HAP-1 (cell line): ENCODE data around the gene OXCT2.
"Not testable (repeated sequence)": the region's sequence is repeated elsewhere in the genome, so short reads cannot be mapped to it uniquely, and the experiment has no call there.

Source experiments
- DNase-seq, 2 experiments: peaks; one replicate each; pipeline ENCODE4 v3.0.0-alpha.2; 2016 to 2020; ENCODE audit warnings: low spot score in 2 of 2
- H3K27me3 ChIP-seq: fragments of 250-450 bp; sonication (Bioruptor Pico); 2 replicates; pipeline ENCODE4 v1.5.1; 2020; ENCODE audit warnings: low read depth, mild to moderate bottlenecking, moderate library complexity
- H3K36me3 ChIP-seq: fragments of 250-450 bp; sonication (Bioruptor Pico); replicated peaks from 2 replicates; pipeline ENCODE4 v1.5.1; 2020; ENCODE audit warnings: mild to moderate bottlenecking
- H3K4me1 ChIP-seq: fragments of 250-450 bp; sonication (Bioruptor Pico); 2 replicates; pipeline ENCODE4 v1.5.1; 2020; ENCODE audit warnings: mild to moderate bottlenecking
- H3K4me3 ChIP-seq: fragments of 250-450 bp; sonication (Bioruptor Pico); 2 replicates; pipeline ENCODE4 v1.5.1; 2020; ENCODE audit warnings: mild to moderate bottlenecking, moderate library complexity
- H3K9me3 ChIP-seq: fragments of 250-450 bp; sonication (Bioruptor Pico); 2 replicates; pipeline ENCODE4 v1.5.1; 2020; ENCODE audit warnings: mild to moderate bottlenecking, moderate library complexity
- in situ Hi-C: fragments of 300-500 bp; cut with MboI; formaldehyde crosslinking; loops from 3 replicates; pipeline ENCODE4 v1.14.3; 2020; ENCODE audit warnings: low sequenced_read_pairs, inconsistent platforms, mixed read lengths

Gene OXCT2

GRCh38 chr1:39763619-39764374 lies 7.4 kb downstream of the OXCT2 start:
- H3K9me3 ChIP-seq, H3K4me3 ChIP-seq, H3K4me1 ChIP-seq, H3K27me3 ChIP-seq, H3K36me3 ChIP-seq, in situ Hi-C loops, DNase-seq: not testable (repeated sequence)

GRCh38 chr1:39762550-39763540 lies 8.3 kb downstream of the OXCT2 start:
- in situ Hi-C loops = no loop called here
- Histone ChIP-seq H3K4me1 (no peaks in the 10 kb centered on the region), H3K4me3 (no peak overlapping the region), H3K27me3 (no peaks in the 10 kb centered on the region), H3K9me3 (no peaks in the 10 kb centered on the region), H3K36me3 (peaks cover 5% of the 10 kb centered on the region)
- DNase-seq = no peak

GRCh38 chr1:39761557-39762260 lies 9.4 kb downstream of the OXCT2 start:
- Histone ChIP-seq H3K36me3 (peaks cover 15% of the 10 kb centered on the region), H3K4me3 (no peak overlapping the region), H3K9me3 (no peaks in the 10 kb centered on the region), H3K27me3 (no peaks in the 10 kb centered on the region), H3K4me1 (no peaks in the 10 kb centered on the region)
- no peak for DNase-seq
- in situ Hi-C loops = no loop called here

GRCh38 chr1:39761016-39761415 lies 10.1 kb downstream of the OXCT2 start:
- Histone ChIP-seq H3K27me3 (no peaks in the 10 kb centered on the region), H3K4me3 (no peak overlapping the region), H3K4me1 (no peaks in the 10 kb centered on the region), H3K36me3 (peaks cover 15% of the 10 kb centered on the region), H3K9me3 (no peaks in the 10 kb centered on the region)
- no peak for DNase-seq
- in situ Hi-C loops = no loop called here

- H3K36me3 ChIP-seq = peaks cover 18% of the 10 kb centered on the region
- no peaks in the 10 kb centered on the region for H3K27me3 ChIP-seq
- no peak overlapping the region for H3K4me3 ChIP-seq
- H3K9me3 ChIP-seq = no peaks in the 10 kb centered on the region
- no peaks in the 10 kb centered on the region for H3K4me1 ChIP-seq
- in situ Hi-C loops = no loop called here
- no peak for DNase-seq
Measured at GRCh38 chr1:39760074-39761008, 10.8 kb downstream of the OXCT2 start.

DNA sequence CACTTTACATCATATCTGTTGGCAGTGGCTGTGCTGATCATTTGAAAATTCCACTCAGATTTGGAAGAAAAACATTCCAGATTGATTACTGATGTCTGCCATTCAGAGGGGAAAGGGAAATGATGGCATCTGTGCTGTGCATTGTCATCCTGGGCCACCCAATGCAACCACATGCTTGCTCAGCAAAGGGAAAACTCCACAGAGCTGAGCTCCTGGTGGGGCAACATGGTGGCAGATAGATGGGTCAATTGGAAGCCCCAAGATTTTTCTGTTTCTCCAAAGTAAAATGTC lies 11.8 kb downstream of the OXCT2 start:
- H3K36me3 ChIP-seq = peaks cover 27% of the 10 kb centered on the region
- no peak for DNase-seq
- no peak overlapping the region for H3K4me3 ChIP-seq
- no peaks in the 10 kb centered on the region for H3K4me1 ChIP-seq
- in situ Hi-C loops = no loop called here
- no peaks in the 10 kb centered on the region for H3K27me3 ChIP-seq
- no peaks in the 10 kb centered on the region for H3K9me3 ChIP-seq

DNA sequence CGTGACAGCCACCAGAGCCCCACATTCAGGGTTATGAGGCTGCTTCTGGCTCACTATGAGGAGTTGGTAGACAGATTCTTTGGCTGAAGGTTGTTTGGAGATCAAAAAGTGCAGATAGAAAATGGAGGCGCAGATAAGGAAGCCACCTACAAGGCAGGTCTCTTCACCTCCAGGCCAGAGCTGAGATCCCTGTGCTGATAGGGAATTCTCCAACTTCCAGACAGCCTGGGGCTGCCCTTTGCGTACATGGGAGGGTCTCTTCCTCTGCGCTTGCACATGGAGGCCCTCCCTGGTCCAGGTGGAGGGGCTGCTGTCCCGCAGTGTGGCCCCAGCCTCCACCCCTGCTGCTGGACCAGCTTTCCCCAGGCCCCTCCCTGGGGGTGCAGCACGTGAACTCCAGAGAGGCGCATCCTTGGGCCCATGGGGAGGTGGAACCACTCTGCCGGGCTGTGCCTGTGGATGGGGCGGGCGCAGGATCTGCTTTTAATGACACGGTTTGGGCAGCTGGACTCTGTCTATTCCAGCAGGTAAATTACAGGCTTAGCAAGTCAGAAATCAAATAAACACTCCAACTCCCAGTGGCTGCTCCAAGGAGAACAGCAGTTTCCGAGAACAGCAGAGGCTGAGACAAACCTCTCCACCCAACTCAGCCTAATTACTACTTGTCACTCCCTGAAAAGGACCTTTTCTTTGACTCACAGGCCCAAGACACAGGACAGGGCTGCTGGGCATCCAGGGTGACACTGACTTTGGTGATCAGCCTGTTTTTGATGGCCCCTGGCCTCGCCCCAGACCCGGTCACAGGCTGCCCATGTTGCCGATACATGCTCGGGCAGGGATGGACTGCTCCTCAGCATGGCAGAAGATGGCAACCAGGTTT lies 12.4 kb downstream of the OXCT2 start:
- H3K27me3 ChIP-seq = no peaks in the 10 kb centered on the region
- no peak for DNase-seq
- H3K9me3 ChIP-seq = no peaks in the 10 kb centered on the region
- no peaks in the 10 kb centered on the region for H3K4me1 ChIP-seq
- in situ Hi-C loops = no loop called here
- H3K4me3 ChIP-seq = no peak overlapping the region
- H3K36me3 ChIP-seq = peaks cover 33% of the 10 kb centered on the region

DNA sequence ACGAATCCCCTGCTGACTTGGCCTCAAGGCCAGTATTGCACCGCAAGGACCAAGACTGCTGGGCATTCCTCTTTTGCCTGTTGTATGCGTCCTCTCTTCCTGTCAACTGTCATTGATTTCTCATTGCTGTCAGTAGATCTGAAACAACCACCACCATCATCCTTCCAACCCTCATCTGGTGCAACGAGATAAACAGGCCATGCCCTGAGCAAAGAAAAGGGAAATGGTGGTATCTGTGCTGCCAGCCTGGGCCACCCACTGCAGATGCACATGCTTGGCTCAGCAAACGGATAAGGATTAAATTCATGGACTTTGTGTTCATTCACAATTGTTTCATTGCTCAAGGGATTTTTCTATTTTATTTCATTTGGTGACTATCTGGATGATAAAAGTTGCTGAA lies 13.6 kb downstream of the OXCT2 start:
- no peak for DNase-seq
- no peaks in the 10 kb centered on the region for H3K27me3 ChIP-seq
- no peaks in the 10 kb centered on the region for H3K4me1 ChIP-seq
- in situ Hi-C loops = no loop called here
- H3K36me3 ChIP-seq = peaks cover 46% of the 10 kb centered on the region
- H3K9me3 ChIP-seq = no peaks in the 10 kb centered on the region
- H3K4me3 ChIP-seq = no peak overlapping the region

DNA sequence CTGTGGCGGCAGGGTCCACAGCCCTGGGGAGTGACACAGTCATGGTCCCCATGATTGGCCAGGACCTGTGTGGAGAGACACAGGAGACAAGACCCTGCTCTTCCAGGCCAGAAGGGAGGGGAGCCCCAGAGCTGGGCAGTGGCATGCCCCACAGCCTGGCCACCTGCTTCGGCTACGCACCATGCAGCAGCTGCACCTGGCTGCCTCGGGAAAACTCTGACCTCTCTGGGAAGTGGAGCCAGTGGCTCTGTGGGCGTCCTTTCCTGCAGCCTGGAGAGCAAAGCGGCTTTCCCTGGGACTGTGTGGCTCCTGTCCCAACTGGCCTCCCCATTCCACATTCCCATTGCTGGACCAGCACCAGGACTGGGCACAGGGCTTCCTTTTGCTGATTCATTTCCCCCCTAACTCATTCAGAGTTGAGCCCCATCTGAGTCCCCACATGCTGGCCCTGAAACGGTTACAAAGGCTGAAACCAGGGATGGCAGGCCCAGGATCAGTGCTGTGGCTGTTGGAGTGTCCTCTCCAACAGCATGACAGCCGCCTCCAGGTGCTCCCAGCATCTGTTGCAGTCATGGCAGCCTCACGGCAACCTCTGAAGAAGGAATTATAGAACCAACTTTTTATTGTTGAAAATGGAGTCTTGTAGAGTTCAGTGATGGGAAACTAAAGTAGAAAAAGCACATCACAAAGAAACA lies 15.0 kb downstream of the OXCT2 start:
- no peak for DNase-seq
- H3K27me3 ChIP-seq = no peaks in the 10 kb centered on the region
- H3K36me3 ChIP-seq = peaks cover 58% of the 10 kb centered on the region
- in situ Hi-C loops = no loop called here
- H3K9me3 ChIP-seq = no peaks in the 10 kb centered on the region
- H3K4me3 ChIP-seq = no peak overlapping the region
- H3K4me1 ChIP-seq = no peaks in the 10 kb centered on the region

GRCh38 chr1:39754906-39755504 lies 16.1 kb downstream of the OXCT2 start:
- DNase-seq = no peak
- no peaks in the 10 kb centered on the region for H3K27me3 ChIP-seq
- H3K9me3 ChIP-seq = no peaks in the 10 kb centered on the region
- no peak overlapping the region for H3K4me3 ChIP-seq
- no peaks in the 10 kb centered on the region for H3K4me1 ChIP-seq
- in situ Hi-C loops = no loop called here
- H3K36me3 ChIP-seq = peaks cover 70% of the 10 kb centered on the region

DNA sequence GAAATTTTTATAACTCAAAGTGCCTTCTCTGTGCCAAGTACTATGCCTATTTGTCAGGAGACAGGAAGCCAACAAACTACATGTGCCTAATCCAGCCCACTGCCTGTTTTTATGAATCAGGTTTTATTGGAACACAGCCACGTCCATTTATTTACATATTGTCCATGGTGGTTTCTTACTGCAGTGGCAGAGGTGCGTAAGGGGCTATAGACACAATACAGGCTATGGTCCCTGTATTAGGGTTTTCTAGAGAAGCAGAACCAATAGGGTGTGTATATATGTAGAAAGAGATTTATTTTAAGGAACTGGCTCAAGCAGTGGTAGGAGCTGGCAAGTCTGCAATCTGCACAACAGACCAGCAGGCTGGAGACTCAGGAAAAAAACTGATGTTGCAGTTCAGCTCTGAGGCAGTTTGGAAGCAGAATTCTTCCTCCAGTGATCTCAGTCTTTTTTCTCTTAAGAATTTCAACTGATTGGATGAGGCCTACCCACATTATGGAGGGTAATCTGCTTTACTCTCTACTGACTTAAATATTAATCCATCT lies 17.1 kb downstream of the OXCT2 start:
- Histone ChIP-seq H3K4me1 (no peaks in the 10 kb centered on the region), H3K36me3 (peaks cover 79% of the 10 kb centered on the region), H3K4me3 (no peak overlapping the region), H3K9me3 (no peaks in the 10 kb centered on the region), H3K27me3 (no peaks in the 10 kb centered on the region)
- DNase-seq = no peak
- in situ Hi-C loops = no loop called here
